HepG2 (cell line): ENCODE measurements around the gene IL6ST. TPM values are rescaled to one million over a fixed set of nuclear protein-coding genes. Genes with fewer than 3 reads are reported as not detected.
A peak's percentile ranks its signal among the peaks of the same experiment; 100 is the strongest.

Source experiments
- ARID2 ChIP-seq: sonication (generic); formaldehyde crosslinking; IDR thresholded peaks from 2 replicates; pipeline ENCODE4 v1.8.1; 2022; ENCODE audit warnings: mild to moderate bottlenecking, missing genetic modification reagents, borderline replicate concordance
- EEA1 ChIP-seq: sonication (generic); formaldehyde crosslinking; IDR thresholded peaks from 2 replicates; pipeline ENCODE4 v1.5.1; 2020; ENCODE audit warnings: mild to moderate bottlenecking, missing genetic modification reagents, borderline replicate concordance
- GLI4 ChIP-seq: sonication (generic); formaldehyde crosslinking; IDR thresholded peaks from 2 replicates; pipeline ENCODE4 v1.5.1; 2020; ENCODE audit warnings: missing genetic modification reagents, mild to moderate bottlenecking, moderate library complexity, borderline replicate concordance
- ISL2 ChIP-seq: sonication (generic); formaldehyde crosslinking; IDR thresholded peaks from 2 replicates; pipeline ENCODE4 v1.5.0; 2020; ENCODE audit warnings: missing genetic modification reagents
- KDM4B ChIP-seq: sonication (generic); formaldehyde crosslinking; IDR thresholded peaks from 2 replicates; pipeline ENCODE4 v1.4.0; 2020; ENCODE audit warnings: missing genetic modification reagents
- NFYC ChIP-seq: IDR thresholded peaks from 2 replicates; pipeline ENCODE4 v1.6.1; 2016; ENCODE audit warnings: missing genetic modification reagents, missing compliant biosample characterization
- PRDM15 ChIP-seq: sonication (generic); formaldehyde crosslinking; IDR thresholded peaks from 2 replicates; pipeline ENCODE4 v1.4.0; 2020; ENCODE audit warnings: missing genetic modification reagents
- RBAK ChIP-seq: sonication (generic); formaldehyde crosslinking; IDR thresholded peaks from 2 replicates; pipeline ENCODE4 v1.5.1; 2020; ENCODE audit warnings: mild to moderate bottlenecking, missing genetic modification reagents
- RFX1 ChIP-seq: fragments of 450-650 bp; IDR thresholded peaks from 2 replicates; pipeline ENCODE4 v1.6.1; 2017
- SALL1 ChIP-seq: sonication (generic); formaldehyde crosslinking; IDR thresholded peaks from 2 replicates; pipeline ENCODE4 v1.8.0; 2022; ENCODE audit warnings: mild to moderate bottlenecking, missing genetic modification reagents
- TRAFD1 ChIP-seq: sonication (generic); formaldehyde crosslinking; IDR thresholded peaks from 2 replicates; pipeline ENCODE4 v1.5.1; 2020; ENCODE audit warnings: missing genetic modification reagents, mild to moderate bottlenecking, borderline replicate concordance
- ZBTB7B ChIP-seq: sonication (generic); formaldehyde crosslinking; IDR thresholded peaks from 2 replicates; pipeline ENCODE4 v1.4.0; 2020; ENCODE audit warnings: missing genetic modification reagents
- ZNF678 ChIP-seq: sonication (generic); formaldehyde crosslinking; IDR thresholded peaks from 2 replicates; pipeline ENCODE4 v1.4.0; 2020; ENCODE audit warnings: mild to moderate bottlenecking, missing genetic modification reagents
- ZNF792 ChIP-seq: IDR thresholded peaks from 2 replicates; pipeline ENCODE4 v1.6.1; 2016
- polyA plus RNA-seq, 8 experiments: library from polyadenylated mRNA; depleted of rRNA in 3 of 8; stranded (reverse) in 7 of 8; unstranded in 1 of 8; fragments of >200 nt; fragmentation: Illumina TruSeq in 4 of 8; extraction: Trizol in 4 of 8; gene quantifications; 2 replicates each; pipeline versions ENCODE4 v1.2.1 to v1.2.3, GENCODE V29; 2011 to 2016; ENCODE audit warnings: low read depth in 4 of 8, missing spikeins in 1 of 8, mixed read lengths in 1 of 8; ENCODE audit not compliant: insufficient read depth in 1 of 8
- total RNA-seq, 5 experiments: library from RNA; depleted of rRNA; stranded (reverse); fragments of >200 nt; fragmentation: Illumina TruSeq; extraction: Trizol; gene quantifications; 2 replicates each; pipeline ENCODE4 v1.2.3, GENCODE V29; 2016; ENCODE audit warnings: low read depth in 1 of 5
- TF ChIP-seq, protein P1 (sequence below): sonication (generic); formaldehyde crosslinking; IDR thresholded peaks from 2 replicates; pipeline ENCODE4 v1.4.0; 2020; ENCODE audit warnings: missing genetic modification reagents, borderline replicate concordance

The IL6ST gene
- total and polyA plus RNA-seq, 2 of the 13 experiments (the other 11 are each of a cell fraction or from before 2014, with no cell fraction given): 66.6 to 166 TPM

- TF ChIP-seq RBAK: no peak
- no peak; the same call in 1 of the 2 replicates for TF ChIP-seq PRDM15 (CRISPR knock-in tag)
- TF ChIP-seq TRAFD1 (CRISPR knock-in tag): no peak
- no peak for TF ChIP-seq GLI4
- peak; percentile 88 for TF ChIP-seq ZNF792
- TF ChIP-seq ARID2 (CRISPR knock-in tag): peak; percentile 94
- TF ChIP-seq ISL2: peak; percentile 99
- TF ChIP-seq ZNF678: no peak
- TF ChIP-seq, protein P1, sequence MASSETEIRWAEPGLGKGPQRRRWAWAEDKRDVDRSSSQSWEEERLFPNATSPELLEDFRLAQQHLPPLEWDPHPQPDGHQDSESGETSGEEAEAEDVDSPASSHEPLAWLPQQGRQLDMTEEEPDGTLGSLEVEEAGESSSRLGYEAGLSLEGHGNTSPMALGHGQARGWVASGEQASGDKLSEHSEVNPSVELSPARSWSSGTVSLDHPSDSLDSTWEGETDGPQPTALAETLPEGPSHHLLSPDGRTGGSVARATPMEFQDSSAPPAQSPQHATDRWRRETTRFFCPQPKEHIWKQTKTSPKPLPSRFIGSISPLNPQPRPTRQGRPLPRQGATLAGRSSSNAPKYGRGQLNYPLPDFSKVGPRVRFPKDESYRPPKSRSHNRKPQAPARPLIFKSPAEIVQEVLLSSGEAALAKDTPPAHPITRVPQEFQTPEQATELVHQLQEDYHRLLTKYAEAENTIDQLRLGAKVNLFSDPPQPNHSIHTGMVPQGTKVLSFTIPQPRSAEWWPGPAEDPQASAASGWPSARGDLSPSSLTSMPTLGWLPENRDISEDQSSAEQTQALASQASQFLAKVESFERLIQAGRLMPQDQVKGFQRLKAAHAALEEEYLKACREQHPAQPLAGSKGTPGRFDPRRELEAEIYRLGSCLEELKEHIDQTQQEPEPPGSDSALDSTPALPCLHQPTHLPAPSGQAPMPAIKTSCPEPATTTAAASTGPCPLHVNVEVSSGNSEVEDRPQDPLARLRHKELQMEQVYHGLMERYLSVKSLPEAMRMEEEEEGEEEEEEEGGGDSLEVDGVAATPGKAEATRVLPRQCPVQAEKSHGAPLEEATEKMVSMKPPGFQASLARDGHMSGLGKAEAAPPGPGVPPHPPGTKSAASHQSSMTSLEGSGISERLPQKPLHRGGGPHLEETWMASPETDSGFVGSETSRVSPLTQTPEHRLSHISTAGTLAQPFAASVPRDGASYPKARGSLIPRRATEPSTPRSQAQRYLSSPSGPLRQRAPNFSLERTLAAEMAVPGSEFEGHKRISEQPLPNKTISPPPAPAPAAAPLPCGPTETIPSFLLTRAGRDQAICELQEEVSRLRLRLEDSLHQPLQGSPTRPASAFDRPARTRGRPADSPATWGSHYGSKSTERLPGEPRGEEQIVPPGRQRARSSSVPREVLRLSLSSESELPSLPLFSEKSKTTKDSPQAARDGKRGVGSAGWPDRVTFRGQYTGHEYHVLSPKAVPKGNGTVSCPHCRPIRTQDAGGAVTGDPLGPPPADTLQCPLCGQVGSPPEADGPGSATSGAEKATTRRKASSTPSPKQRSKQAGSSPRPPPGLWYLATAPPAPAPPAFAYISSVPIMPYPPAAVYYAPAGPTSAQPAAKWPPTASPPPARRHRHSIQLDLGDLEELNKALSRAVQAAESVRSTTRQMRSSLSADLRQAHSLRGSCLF (CRISPR knock-in tag): no peak
- peak; percentile 100 for TF ChIP-seq SALL1
- no peak for TF ChIP-seq RFX1
- TF ChIP-seq KDM4B (CRISPR knock-in tag): peak; percentile 83
- TF ChIP-seq EEA1 (CRISPR knock-in tag): no peak
- peak; percentile 41; the same call in 1 of the 2 replicates for TF ChIP-seq NFYC (CRISPR knock-in tag)
- TF ChIP-seq ZBTB7B (CRISPR knock-in tag): peak; percentile 83
Observed at GRCh38 chr5:55934115-55934613, 60.6 kb downstream of the IL6ST start (continued).
